HCT116 (cell line): ENCODE measurements around the gene PTX3. TPM values are rescaled to one million over a fixed set of nuclear protein-coding genes. Genes with fewer than 3 reads are reported as not detected.

Experiments used
- ATAC-seq: fragments of 200-7000 bp; cut with Tn5 transposase; 2 replicates; pipeline ENCODE4 v1.9.1; 2020; ENCODE audit warnings: mild to moderate bottlenecking, moderate library complexity
- BruUV-seq: library from RNA; stranded (reverse); fragments of 400-500 nt; replicated peaks from 2 replicates; lab custom pipeline; 2021; lab: Mats Ljungman, UMichigan
- CTCF ChIA-PET: fragments of 300-600 bp; sonication (Branson Sonifier 250); formaldehyde crosslinking; loops from one replicate; lab custom pipeline; 2021; ENCODE audit warnings: antibody characterized with exemption; lab: Charles Lee
- POLR2A ChIA-PET: fragments of 300-600, 350-600 bp; sonication (Branson Sonifier 250); formaldehyde crosslinking; loops from one replicate; lab custom pipeline; 2021; ENCODE audit warnings: antibody characterized with exemption; lab: Charles Lee
- RAD21 ChIA-PET, 2 experiments: fragments of 300-600 bp; sonication (Branson Sonifier 250); formaldehyde crosslinking; loops; one replicate each; lab custom pipeline; 2023; ENCODE audit warnings: low total read pairs in 2 of 2; ENCODE audit not compliant: uncharacterized antibody in 2 of 2, unreplicated experiment in 2 of 2, low non-redundant PET in 1 of 2; lab: Charles Lee
- DNase-seq: peaks from one replicate; pipeline ENCODE4 v3.0.0-alpha.2; 2010; ENCODE audit warnings: low read depth, low spot score
- H2AFZ ChIP-seq: fragments of 200-600 bp; shearing (Covaris generic), sonication (generic); 2 replicates; pipeline ENCODE4 v1.6.1; 2017; ENCODE audit warnings: low read depth, mixed run types, mixed read lengths, antibody characterized with exemption, low read length; ENCODE audit not compliant: poor library complexity, severe bottlenecking
- H3K27ac ChIP-seq: 2 replicates; pipeline ENCODE4 v1.5.1; 2012; ENCODE audit warnings: low read depth, low read length
- H3K27me3 ChIP-seq: fragments of 200-600 bp; sonication (generic); 2 replicates; pipeline ENCODE4 v1.6.1; 2016; ENCODE audit warnings: mixed run types, low read length, mixed read lengths; ENCODE audit not compliant: insufficient read depth
- H3K36me3 ChIP-seq, 2 experiments: fragments of 200-500 bp in 1 of 2; fragments of 200-600 bp in 1 of 2; sonication (Bioruptor generic) in 1 of 2; sonication (generic) in 1 of 2; 2 replicates each; pipeline versions ENCODE4 v1.5.1 to v1.6.1; 2014 to 2016; ENCODE audit warnings: low read length in 2 of 2, inconsistent platforms in 1 of 2, mixed read lengths in 1 of 2, mixed run types in 1 of 2; ENCODE audit not compliant: insufficient read depth in 2 of 2, control insufficient read depth in 1 of 2
- H3K4me1 ChIP-seq, 2 experiments: fragments of 200-600 bp in 1 of 2; sonication (generic) in 1 of 2; 2 replicates each; pipeline versions ENCODE4 v1.5.1 to v1.6.1; 2012 to 2017; ENCODE audit warnings: low read length in 2 of 2, inconsistent platforms in 1 of 2, mild to moderate bottlenecking in 1 of 2, mixed read lengths in 1 of 2, mixed run types in 1 of 2, moderate library complexity in 1 of 2; ENCODE audit not compliant: insufficient read depth in 2 of 2, control insufficient read depth in 1 of 2
- H3K4me2 ChIP-seq: fragments of 200-600 bp; sonication (generic); 2 replicates; pipeline ENCODE4 v1.6.1; 2017; ENCODE audit warnings: mixed run types, low read length, mixed read lengths
- H3K4me3 ChIP-seq, 2 experiments: fragments of 200-600 bp in 1 of 2; sonication (generic) in 1 of 2; replicated peaks in 1 of 2; 2 replicates each; pipeline ENCODE4 v1.5.1; 2011 to 2016; ENCODE audit warnings: low read length in 2 of 2, control low read depth in 1 of 2, low read depth in 1 of 2, mild to moderate bottlenecking in 1 of 2, mixed read lengths in 1 of 2, mixed run types in 1 of 2
- H3K79me2 ChIP-seq: fragments of 200-600 bp; sonication (generic); 2 replicates; pipeline ENCODE4 v1.6.1; 2017; ENCODE audit warnings: mild to moderate bottlenecking, mixed run types, low read length, moderate library complexity, mixed read lengths; ENCODE audit not compliant: insufficient read depth
- H3K9ac ChIP-seq: fragments of 200-600 bp; sonication (generic); 2 replicates; pipeline ENCODE4 v1.6.1; 2016; ENCODE audit warnings: low read length, mixed read lengths
- H3K9me2 ChIP-seq: fragments of 200-600 bp; sonication (generic), shearing (Covaris generic); 2 replicates; pipeline ENCODE4 v1.6.1; 2017; ENCODE audit warnings: mixed run types, mild to moderate bottlenecking, moderate library complexity; ENCODE audit not compliant: insufficient read depth
- H3K9me3 ChIP-seq, 2 experiments: fragments of 200-500 bp in 1 of 2; fragments of 200-600 bp in 1 of 2; sonication (Bioruptor generic) in 1 of 2; sonication (generic) in 1 of 2; 2 replicates each; pipeline ENCODE4 v1.6.1; 2014 to 2017; ENCODE audit warnings: low read length in 2 of 2, mixed read lengths in 2 of 2, inconsistent platforms in 1 of 2, low read depth in 1 of 2, mild to moderate bottlenecking in 1 of 2, mixed run types in 1 of 2, moderate library complexity in 1 of 2; ENCODE audit not compliant: control insufficient read depth in 1 of 2, insufficient read depth in 1 of 2
- H4K20me1 ChIP-seq: fragments of 200-600 bp; sonication (generic), shearing (Covaris generic); 2 replicates; pipeline ENCODE4 v1.6.1; 2017; ENCODE audit warnings: mixed run types, mild to moderate bottlenecking, moderate library complexity; ENCODE audit not compliant: insufficient read depth
- ATF3 ChIP-seq: IDR thresholded peaks from 2 replicates; pipeline ENCODE4 v1.6.1; 2012
- CEBPB ChIP-seq: IDR thresholded peaks from 2 replicates; pipeline ENCODE4 v1.6.1; 2012; ENCODE audit warnings: low read depth
- CTCF ChIP-seq, 3 experiments: fragments of 200-600 bp in 1 of 3; sonication (generic) in 1 of 3; IDR thresholded peaks in 2 of 3; conservative IDR thresholded peaks in 1 of 3; 2 replicates each; pipeline ENCODE4 v1.5.1; 2012 to 2017; ENCODE audit warnings: low read depth in 2 of 3, low read length in 2 of 3, antibody characterized with exemption in 1 of 3, borderline replicate concordance in 1 of 3, control low read depth in 1 of 3, mild to moderate bottlenecking in 1 of 3, mixed read lengths in 1 of 3, mixed run types in 1 of 3, moderate library complexity in 1 of 3; ENCODE audit not compliant: insufficient read depth in 1 of 3
- EGR1 ChIP-seq: IDR thresholded peaks from 2 replicates; pipeline ENCODE4 v1.6.1; 2012; ENCODE audit warnings: low read depth
- ELF1 ChIP-seq: IDR thresholded peaks from 2 replicates; pipeline ENCODE4 v1.6.1; 2012; ENCODE audit warnings: low read depth, borderline replicate concordance
- EZH2 ChIP-seq: fragments of 200-600 bp; sonication (generic); IDR thresholded peaks from 2 replicates; pipeline ENCODE4 v1.6.1; 2017; ENCODE audit warnings: antibody characterized with exemption, mixed run types
- FOSL1 ChIP-seq: IDR thresholded peaks from 2 replicates; pipeline ENCODE4 v1.6.1; 2012; ENCODE audit warnings: low read depth
- POLR2A ChIP-seq: IDR thresholded peaks from 2 replicates; pipeline ENCODE4 v1.7.0; 2011; ENCODE audit warnings: borderline replicate concordance; ENCODE audit not compliant: insufficient read depth, insufficient read length; ENCODE audit errors: extremely low read depth
- POLR2AphosphoS5 ChIP-seq: IDR thresholded peaks from 2 replicates; pipeline ENCODE4 v1.6.1; 2011; ENCODE audit warnings: mild to moderate bottlenecking, low read depth, low read length, moderate library complexity
- RAD21 ChIP-seq: IDR thresholded peaks from 2 replicates; pipeline ENCODE4 v1.6.1; 2012; ENCODE audit warnings: low read depth, mild to moderate bottlenecking
- REST ChIP-seq: IDR thresholded peaks from 2 replicates; pipeline ENCODE4 v1.6.1; 2012; ENCODE audit warnings: low read depth
- SIN3A ChIP-seq: IDR thresholded peaks from 2 replicates; pipeline ENCODE4 v1.6.1; 2012; ENCODE audit warnings: low read depth
- SRF ChIP-seq: IDR thresholded peaks from 2 replicates; pipeline ENCODE4 v1.6.1; 2012; ENCODE audit warnings: low read depth
- ZNF274 ChIP-seq: fragments of 200-500 bp; sonication (Bioruptor generic); IDR thresholded peaks from 2 replicates; pipeline ENCODE4 v1.6.1; 2014; ENCODE audit warnings: mild to moderate bottlenecking, low read depth, low read length, inconsistent platforms
- intact Hi-C: fragments of 100-400 bp; cut with micrococcal nuclease; formaldehyde crosslinking; loops from 2 replicates; pipeline ENCODE4 v1.10.0; 2022
- total RNA-seq: library from RNA; stranded (reverse); gene quantifications from one replicate; pipeline ENCODE4 v1.2.1, GENCODE V29; 2021; ENCODE audit not compliant: unreplicated experiment
- TF ChIP-seq, protein P1 (sequence below): IDR thresholded peaks from 2 replicates; pipeline ENCODE4 v1.6.1; 2012

PTX3 gene
- total RNA-seq, 1 experiment from 2014 or later: 0.37 TPM

- no peaks in the 10 kb centered on the region for H3K9me3 ChIP-seq
- ChIA-PET POLR2A (no interaction called here), CTCF (no interaction called here), RAD21 (no interaction called here)
- H3K4me3 ChIP-seq: no peak overlapping the region
- intact Hi-C loops: no loop called here
- H3K4me1 ChIP-seq: no peaks in the 10 kb centered on the region
- H3K4me2 ChIP-seq: no peak overlapping the region
- no TSS peak for BruUV-seq
- DNase-seq (no peak), ATAC-seq (no peak)
- H3K79me2 ChIP-seq: no peaks in the 10 kb centered on the region
- no peaks in the 10 kb centered on the region for H3K27me3 ChIP-seq
- H3K9me2 ChIP-seq: no peaks in the 10 kb centered on the region
- H2AFZ ChIP-seq: no peak overlapping the region
- no peaks in the 10 kb centered on the region for H4K20me1 ChIP-seq
- H3K27ac ChIP-seq: no peak overlapping the region
- H3K36me3 ChIP-seq: no peaks in the 10 kb centered on the region
- no peak for TF ChIP-seq EZH2
- TF ChIP-seq ZNF274: no peak
- no peak for TF ChIP-seq EGR1
- TF ChIP-seq POLR2AphosphoS5: no peak
- TF ChIP-seq REST: no peak
- TF ChIP-seq CTCF (IDR thresholded peaks at IDR 0.05 in 2 of 3, conservative IDR thresholded peaks at IDR 0.05 in 1 of 3; ENCODE audit: borderline replicate concordance in 1 of 3, insufficient read depth in 1 of 3, low read depth in 2 of 3, low read length in 2 of 3): no peak
- TF ChIP-seq, protein P1, sequence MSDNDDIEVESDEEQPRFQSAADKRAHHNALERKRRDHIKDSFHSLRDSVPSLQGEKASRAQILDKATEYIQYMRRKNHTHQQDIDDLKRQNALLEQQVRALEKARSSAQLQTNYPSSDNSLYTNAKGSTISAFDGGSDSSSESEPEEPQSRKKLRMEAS: no peak
- no peak for TF ChIP-seq SIN3A
- TF ChIP-seq ELF1: no peak
- no peak for TF ChIP-seq ATF3
- TF ChIP-seq SRF: no peak
- TF ChIP-seq CEBPB: no peak
- TF ChIP-seq FOSL1: no peak
- TF ChIP-seq RAD21: no peak
- no peak for TF ChIP-seq POLR2A
- no peak overlapping the region for H3K9ac ChIP-seq
Observed at GRCh38 chr3:157464321-157464720, 27.7 kb downstream of the PTX3 start.
